Fibroblast of lung (primary cell): ENCODE results near the gene OVOL2. TPM values are rescaled to one million over a fixed set of nuclear protein-coding genes. Genes with fewer than 3 reads are reported as not detected.

Source experiments
- DNase-seq, 2 donors: peaks; one replicate each; pipeline versions ENCODE4 v3.0.0 to v3.0.0-alpha.2; 2010; ENCODE audit warnings: low read depth in 2 of 2
- H2AFZ ChIP-seq: 2 replicates; pipeline ENCODE4 v1.5.1; 2012; ENCODE audit warnings: low read length, control low read depth, inconsistent platforms
- H3K27ac ChIP-seq: 2 replicates; pipeline ENCODE4 v1.5.1; 2011; ENCODE audit warnings: low read length, control low read depth; ENCODE audit not compliant: insufficient read depth
- H3K27me3 ChIP-seq: 2 replicates; pipeline ENCODE4 v1.5.1; 2011; ENCODE audit warnings: mild to moderate bottlenecking, low read length; ENCODE audit not compliant: control insufficient read depth, insufficient read depth
- H3K36me3 ChIP-seq: 2 replicates; pipeline ENCODE4 v1.5.1; 2011; ENCODE audit warnings: low read length; ENCODE audit not compliant: control insufficient read depth, insufficient read depth
- H3K4me1 ChIP-seq: 2 replicates; pipeline ENCODE4 v1.5.1; 2011; ENCODE audit warnings: low read length; ENCODE audit not compliant: control insufficient read depth, insufficient read depth; ENCODE audit errors: extremely low read depth
- H3K4me2 ChIP-seq: 2 replicates; pipeline ENCODE4 v1.5.1; 2011; ENCODE audit warnings: low read length, control low read depth; ENCODE audit not compliant: insufficient read depth; ENCODE audit errors: extremely low read depth
- H3K4me3 ChIP-seq, 4 experiments: fragments of 200-600 bp in 1 of 4; sonication (generic) in 1 of 4; replicated peaks in 1 of 4; 2 replicates each; pipeline ENCODE4 v1.5.1; 2011 to 2016; ENCODE audit warnings: low read length in 4 of 4, low read depth in 3 of 4, mild to moderate bottlenecking in 3 of 4, control low read depth in 2 of 4, inconsistent platforms in 1 of 4, mixed read lengths in 1 of 4; ENCODE audit not compliant: insufficient read depth in 1 of 4; ENCODE audit errors: control extremely low read depth in 1 of 4
- H3K79me2 ChIP-seq: 2 replicates; pipeline ENCODE4 v1.5.1; 2012; ENCODE audit warnings: mild to moderate bottlenecking, low read length, inconsistent platforms; ENCODE audit not compliant: control insufficient read depth, insufficient read depth
- H3K9ac ChIP-seq: 2 replicates; pipeline ENCODE4 v1.5.1; 2011; ENCODE audit warnings: mild to moderate bottlenecking, low read length, control low read depth; ENCODE audit not compliant: insufficient read depth
- H3K9me3 ChIP-seq: 2 replicates; pipeline ENCODE4 v1.5.1; 2012; ENCODE audit warnings: low read depth, low read length; ENCODE audit not compliant: control insufficient read depth, insufficient read depth
- H4K20me1 ChIP-seq: 2 replicates; pipeline ENCODE4 v1.5.1; 2011; ENCODE audit warnings: low read length; ENCODE audit not compliant: control insufficient read depth, insufficient read depth; ENCODE audit errors: extremely low read depth
- EZH2 ChIP-seq: IDR thresholded peaks from 2 replicates; pipeline ENCODE4 v1.5.1; 2012; ENCODE audit warnings: low read length, control low read depth, mild to moderate bottlenecking; ENCODE audit errors: missing control alignments
- polyA plus RNA-seq, 2 donors: library from polyadenylated mRNA; depleted of rRNA in 1 of 2; stranded (reverse) in 1 of 2; unstranded in 1 of 2; fragments of >200 nt; gene quantifications; 2 replicates each; pipeline ENCODE4 v1.2.1, GENCODE V29; 2011 to 2012; ENCODE audit warnings: missing spikeins in 1 of 2
- total RNA-seq: library from RNA; depleted of rRNA; stranded (reverse); fragments of >200 nt; gene quantifications from 2 replicates; pipeline ENCODE4 v1.2.1, GENCODE V29; 2014
- TF ChIP-seq, protein P1 (sequence below), 2 donors: IDR thresholded peaks in 1 of 2; conservative IDR thresholded peaks in 1 of 2; 1 replicate in 1 of 2; 2 replicates in 1 of 2; pipeline ENCODE4 v1.5.1; 2011 to 2012; ENCODE audit warnings: low read length in 2 of 2, control low read depth in 1 of 2, inconsistent platforms in 1 of 2, low read depth in 1 of 2, mild to moderate bottlenecking in 1 of 2

The OVOL2 gene
- total and polyA plus RNA-seq, 2 donors (not counting 1 experiment from before 2014, with no cell fraction given), result not detected

DNA sequence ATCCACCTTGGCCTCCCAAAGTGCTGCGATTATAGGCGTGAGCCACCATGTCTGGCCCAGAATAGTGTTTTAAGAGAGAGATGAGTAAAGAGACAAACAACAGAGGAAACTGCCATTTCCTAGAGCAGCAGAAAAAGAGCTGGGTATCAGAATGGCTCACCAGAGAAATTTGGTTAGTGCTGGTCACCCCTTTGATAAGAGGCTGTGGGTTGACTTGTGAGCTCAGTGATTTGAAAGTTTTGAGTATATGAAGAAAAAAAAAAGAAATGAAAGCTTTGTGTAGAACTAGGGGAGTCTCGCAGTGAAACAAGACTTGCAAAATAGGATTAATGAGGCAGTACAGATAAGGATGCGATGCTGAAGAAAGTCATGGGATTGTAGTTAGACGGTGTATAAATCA lies 59.3 kb downstream of the OVOL2 start:
- no peak for DNase-seq
- Histone ChIP-seq H3K27me3 (peaks cover 2% of the 10 kb centered on the region), H3K9me3 (no peaks in the 10 kb centered on the region), H3K9ac (no peak overlapping the region), H4K20me1 (no peaks in the 10 kb centered on the region), H3K4me2 (no peak overlapping the region), H3K4me3 (no peak overlapping the region), H2AFZ (no peak overlapping the region), H3K27ac (no peak overlapping the region), H3K4me1 (no peaks in the 10 kb centered on the region), H3K79me2 (no peaks in the 10 kb centered on the region), H3K36me3 (no peaks in the 10 kb centered on the region)
- TF ChIP-seq EZH2, result no peak
- TF ChIP-seq, protein P1, sequence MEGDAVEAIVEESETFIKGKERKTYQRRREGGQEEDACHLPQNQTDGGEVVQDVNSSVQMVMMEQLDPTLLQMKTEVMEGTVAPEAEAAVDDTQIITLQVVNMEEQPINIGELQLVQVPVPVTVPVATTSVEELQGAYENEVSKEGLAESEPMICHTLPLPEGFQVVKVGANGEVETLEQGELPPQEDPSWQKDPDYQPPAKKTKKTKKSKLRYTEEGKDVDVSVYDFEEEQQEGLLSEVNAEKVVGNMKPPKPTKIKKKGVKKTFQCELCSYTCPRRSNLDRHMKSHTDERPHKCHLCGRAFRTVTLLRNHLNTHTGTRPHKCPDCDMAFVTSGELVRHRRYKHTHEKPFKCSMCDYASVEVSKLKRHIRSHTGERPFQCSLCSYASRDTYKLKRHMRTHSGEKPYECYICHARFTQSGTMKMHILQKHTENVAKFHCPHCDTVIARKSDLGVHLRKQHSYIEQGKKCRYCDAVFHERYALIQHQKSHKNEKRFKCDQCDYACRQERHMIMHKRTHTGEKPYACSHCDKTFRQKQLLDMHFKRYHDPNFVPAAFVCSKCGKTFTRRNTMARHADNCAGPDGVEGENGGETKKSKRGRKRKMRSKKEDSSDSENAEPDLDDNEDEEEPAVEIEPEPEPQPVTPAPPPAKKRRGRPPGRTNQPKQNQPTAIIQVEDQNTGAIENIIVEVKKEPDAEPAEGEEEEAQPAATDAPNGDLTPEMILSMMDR (conservative IDR thresholded peaks at IDR 0.05 in 1 of 2, IDR thresholded peaks at IDR 0.05 in 1 of 2; ENCODE audit: low read depth in 1 of 2, low read length in 2 of 2), result no peak

DNA sequence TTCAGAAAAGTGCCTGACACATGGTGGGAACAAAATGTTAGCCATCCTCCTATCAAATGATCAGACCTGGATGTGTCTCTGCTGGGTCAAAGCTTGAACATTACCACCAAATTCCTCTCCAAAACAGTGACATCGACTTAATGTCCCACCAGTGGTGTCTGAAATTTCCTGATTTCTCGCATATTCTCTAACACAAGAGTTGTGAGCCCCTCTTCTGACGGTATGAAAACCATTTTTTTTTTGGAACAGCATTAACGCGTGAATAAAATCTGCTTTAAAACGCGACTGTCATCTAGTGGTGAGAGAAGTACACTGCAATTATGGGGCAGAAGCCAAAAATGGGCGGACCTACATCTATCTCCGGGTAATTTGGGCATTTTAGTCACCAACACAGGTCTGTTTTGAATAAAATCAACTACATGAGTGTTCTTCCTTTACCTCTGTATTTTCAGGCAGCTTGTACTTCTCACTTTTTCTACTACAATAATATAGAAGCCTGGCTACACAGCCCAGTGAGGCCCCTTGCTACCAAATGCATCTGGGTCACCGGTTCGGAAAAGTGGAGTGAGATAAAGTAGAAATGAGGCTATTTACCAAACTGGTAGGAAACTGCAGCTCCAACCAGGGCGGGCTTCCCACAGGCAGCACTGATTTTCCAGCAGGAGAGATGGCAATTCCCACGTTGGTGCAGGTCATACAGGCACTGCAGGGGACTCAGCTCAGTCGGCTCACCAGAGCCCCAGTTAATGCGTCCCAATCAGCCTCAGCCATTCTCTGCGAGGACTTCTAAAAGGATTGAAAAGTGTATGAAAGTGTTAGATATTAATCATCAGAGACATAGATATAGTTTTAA lies 61.5 kb downstream of the OVOL2 start:
- Histone ChIP-seq H3K4me2 (peak overlapping the region; percentile 20), H3K27me3 (peaks cover 2% of the 10 kb centered on the region), H4K20me1 (no peaks in the 10 kb centered on the region), H3K9me3 (no peaks in the 10 kb centered on the region), H3K27ac (no peak overlapping the region), H3K4me1 (no peaks in the 10 kb centered on the region), H3K9ac (no peak overlapping the region), H3K79me2 (no peaks in the 10 kb centered on the region), H3K4me3 (peak overlapping the region in 1 of 4 experiments; percentile 12), H3K36me3 (no peaks in the 10 kb centered on the region), H2AFZ (peak overlapping the region; percentile 82)
- TF ChIP-seq EZH2, result no peak
- TF ChIP-seq, protein P1 (conservative IDR thresholded peaks at IDR 0.05 in 1 of 2, IDR thresholded peaks at IDR 0.05 in 1 of 2; ENCODE audit: low read depth in 1 of 2, low read length in 2 of 2), result peak; percentile 99
- DNase-seq, result peak; percentile 62 to 78

DNA sequence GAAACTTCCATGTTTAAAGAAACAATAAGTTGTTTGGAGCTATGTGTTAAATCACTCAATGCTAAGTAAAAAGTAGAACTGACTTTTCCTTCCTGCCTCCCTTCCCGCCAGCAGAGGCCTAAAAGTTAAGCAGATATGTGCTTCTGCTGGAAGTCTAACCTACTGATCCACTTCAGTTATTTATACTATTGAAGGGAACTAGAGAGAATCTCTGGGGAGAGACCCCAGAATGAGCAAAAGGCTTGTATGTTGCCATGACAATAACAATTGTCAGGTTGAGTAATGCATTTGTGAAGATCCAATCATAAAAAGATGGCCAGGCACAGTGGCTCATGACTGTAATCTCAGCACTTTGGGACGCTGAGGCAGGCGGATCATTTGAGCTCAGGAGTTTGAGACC lies 64.2 kb downstream of the OVOL2 start:
- H3K27me3 ChIP-seq, result peaks cover 2% of the 10 kb centered on the region
- no peak overlapping the region for H3K4me3 ChIP-seq
- no peak overlapping the region for H2AFZ ChIP-seq
- DNase-seq, result no peak
- no peaks in the 10 kb centered on the region for H4K20me1 ChIP-seq
- TF ChIP-seq EZH2, result no peak
- TF ChIP-seq, protein P1 (conservative IDR thresholded peaks at IDR 0.05 in 1 of 2, IDR thresholded peaks at IDR 0.05 in 1 of 2; ENCODE audit: low read depth in 1 of 2, low read length in 2 of 2), result no peak
- no peak overlapping the region for H3K27ac ChIP-seq
- H3K4me2 ChIP-seq, result no peak overlapping the region
- peaks cover 4% of the 10 kb centered on the region for H3K36me3 ChIP-seq
- no peaks in the 10 kb centered on the region for H3K79me2 ChIP-seq
- no peak overlapping the region for H3K9ac ChIP-seq
- H3K4me1 ChIP-seq, result no peaks in the 10 kb centered on the region
- H3K9me3 ChIP-seq, result no peaks in the 10 kb centered on the region
